Stimulated activated CD4-positive, alpha-beta T cell treated with anti-CD3 and anti-CD28 coated beads, TNF-alpha, amount 100 ng/mL, for 1 hour (primary cell): Measurements from ENCODE around the gene NR3C1.

Experiments
- DNase-seq, 3 donors: peaks; one replicate each; pipeline ENCODE4 v3.0.0-alpha.2; 2020; ENCODE audit warnings: low read depth in 3 of 3, low spot score in 1 of 3

The NR3C1 gene

GRCh38 chr5:143426437-143426991 is 23.0 kb upstream of the NR3C1 start:
- no peak for DNase-seq

- DNase-seq: no peak
Measured at GRCh38 chr5:143425835-143426234, 22.3 kb upstream of the NR3C1 start.

- DNase-seq: no peak
Measured at GRCh38 chr5:143418140-143418866, 14.8 kb upstream of the NR3C1 start.

- DNase-seq: no peak
Measured at GRCh38 chr5:143417503-143418139, 14.1 kb upstream of the NR3C1 start.

- no peak for DNase-seq
Measured at GRCh38 chr5:143416411-143416810, 12.9 kb upstream of the NR3C1 start.

- no peak for DNase-seq
Measured at GRCh38 chr5:143413958-143414669, 10.6 kb upstream of the NR3C1 start.

- DNase-seq: no peak
Measured at GRCh38 chr5:143412661-143413342, 9.3 kb upstream of the NR3C1 start.

GRCh38 chr5:143409926-143410325 is 6.4 kb upstream of the NR3C1 start:
- DNase-seq: no peak

GRCh38 chr5:143406408-143406807 is 2.9 kb upstream of the NR3C1 start:
- DNase-seq: no peak

GRCh38 chr5:143405849-143406098 is 2.3 kb upstream of the NR3C1 start:
- no peak for DNase-seq

- DNase-seq: peak; percentile 68 to 81 (median 74)
Measured at GRCh38 chr5:143405063-143405848, 1.8 kb upstream of the NR3C1 start.

- peak in 2 of 3 donors; percentile 48 to 58 for DNase-seq
Measured at GRCh38 chr5:143404416-143405062, 1.1 kb upstream of the NR3C1 start.

- no peak for DNase-seq
Measured at GRCh38 chr5:143403334-143403592, 223 bp downstream of the NR3C1 start.

GRCh38 chr5:143402553-143403333 is 743 bp downstream of the NR3C1 start:
- DNase-seq: peak in 2 of 3 donors; percentile 21 to 25

- DNase-seq: no peak
Measured at GRCh38 chr5:143402017-143402552, 1.4 kb downstream of the NR3C1 start.

GRCh38 chr5:143401227-143402016 is 2.1 kb downstream of the NR3C1 start:
- DNase-seq: no peak

- no peak for DNase-seq
Measured at GRCh38 chr5:143400541-143401226, 2.8 kb downstream of the NR3C1 start.
